Measurements from ENCODE around the gene DYNLRB1. TPM values are rescaled to one million over a fixed set of nuclear protein-coding genes. Genes with fewer than 3 reads are reported as not detected.

The DYNLRB1 gene
- total and polyA plus RNA-seq, 10 of the 15 experiments (the other 5 are each of a cell fraction or from before 2014, with no cell fraction given): 87.9 to 313 (median 153) TPM

- no peak for DNase-seq (ENCODE audit: low read depth, low spot score)
- H3K9me3 ChIP-seq (replicated peaks; ENCODE audit: control insufficient read depth, insufficient read depth, low read length): no peaks in the 10 kb centered on the region; the same call in 2 of the 3 replicates
- ChIA-PET POLR2A (interaction anchor here (1.2 kb wide), 1 partner anchor 9 kb away, joined by 4 read pairs; no protein-coding TSS in a partner anchor), SMC1A (ENCODE audit: uncharacterized antibody, unreplicated experiment) (no interaction called here), RAD21 (ENCODE audit: unreplicated experiment) (interaction anchor here (2.3 kb wide), 1 partner anchor 191 kb away, joined by 8 read pairs; no protein-coding TSS in a partner anchor), CTCF (interaction anchor here (0.9 kb wide), 1 partner anchor 25 kb away, joined by 3 read pairs; no protein-coding TSS in a partner anchor)
- peaks cover 2 to 23% of the 10 kb centered on the region in 2 experiments; a peak in 3 of 4 replicates for H3K36me3 ChIP-seq (ENCODE audit: control insufficient read depth in 2 of 2, insufficient read depth in 2 of 2, low read length in 1 of 2)
- TF ChIP-seq EED (IDR thresholded peaks at IDR 0.05; ENCODE audit: low read depth) (no peak), GABPA (IDR thresholded peaks at IDR 0.05; ENCODE audit: low read depth) (no peak)
- H3K27me3 ChIP-seq (replicated peaks in 1 of 2; ENCODE audit: control insufficient read depth in 2 of 2, insufficient read depth in 2 of 2, low read length in 1 of 2): no peaks in the 10 kb centered on the region
- no peak overlapping the region for H3K27ac ChIP-seq (ENCODE audit: control insufficient read depth, insufficient read depth)
- H2AFZ ChIP-seq (ENCODE audit: control insufficient read depth, low read depth, low read length): no peak overlapping the region
- WGBS (ENCODE audit: insufficient coverage, insufficient replicate concordance, low lambda C conversion rate, missing lambda C conversion rate): 73% methylated on average over 6 of the region's 6 CpGs
- H3K4me1 ChIP-seq (ENCODE audit: control insufficient read depth, insufficient read depth, low read length): peaks cover 13% of the 10 kb centered on the region
- no peaks in the 10 kb centered on the region for H3K79me2 ChIP-seq (ENCODE audit: control insufficient read depth, insufficient read depth, low read length)
- no peak for FAIRE-seq
- in situ Hi-C loops (cut with MboI) (no loop called here), intact Hi-C loops (cut with micrococcal nuclease; ENCODE audit: unreplicated experiment) (no loop called here)
- no peak overlapping the region for H3K4me2 ChIP-seq (ENCODE audit: control insufficient read depth, insufficient read depth)
- ATAC-seq: no peak
- H4K20me1 ChIP-seq (ENCODE audit: control insufficient read depth, insufficient read depth): no peaks in the 10 kb centered on the region
- no TSS peak for BruUV-seq (replicated peaks)
- no peak overlapping the region for H3K9ac ChIP-seq (ENCODE audit: control insufficient read depth, insufficient read depth, low read length)
- no peak overlapping the region for H3K4me3 ChIP-seq
Observed at GRCh38 chr20:34578521-34578920, 62.3 kb downstream of the DYNLRB1 start.

- Histone ChIP-seq H3K4me2 (ENCODE audit: control insufficient read depth, insufficient read depth) (no peak overlapping the region), H3K27ac (ENCODE audit: control insufficient read depth, insufficient read depth) (peak overlapping the region; percentile 50), H3K9ac (ENCODE audit: control insufficient read depth, insufficient read depth, low read length) (no peak overlapping the region), H3K79me2 (ENCODE audit: control insufficient read depth, insufficient read depth, low read length) (no peaks in the 10 kb centered on the region), H3K9me3 (replicated peaks; ENCODE audit: control insufficient read depth, insufficient read depth, low read length) (no peaks in the 10 kb centered on the region; the same call in 2 of the 3 replicates), H3K36me3 (ENCODE audit: control insufficient read depth in 2 of 2, insufficient read depth in 2 of 2, low read length in 1 of 2) (peaks cover 2 to 15% of the 10 kb centered on the region in 2 experiments; a peak in 3 of 4 replicates), H3K27me3 (replicated peaks in 1 of 2; ENCODE audit: control insufficient read depth in 2 of 2, insufficient read depth in 2 of 2, low read length in 1 of 2) (no peaks in the 10 kb centered on the region), H4K20me1 (ENCODE audit: control insufficient read depth, insufficient read depth) (no peaks in the 10 kb centered on the region), H3K4me1 (ENCODE audit: control insufficient read depth, insufficient read depth, low read length) (peaks cover 13% of the 10 kb centered on the region), H3K4me3 (no peak overlapping the region), H2AFZ (ENCODE audit: control insufficient read depth, low read depth, low read length) (no peak overlapping the region)
- ChIA-PET SMC1A (ENCODE audit: uncharacterized antibody, unreplicated experiment) (interaction anchor here (1.3 kb wide), 1 partner anchor 124 kb away, joined by 5 read pairs; the partner anchor contains the start of gene TP53INP2), RAD21 (ENCODE audit: unreplicated experiment) (interaction anchor here (2.3 kb wide), 1 partner anchor 191 kb away, joined by 8 read pairs; no protein-coding TSS in a partner anchor), POLR2A (interaction anchor here (0.9 to 1.2 kb wide), 2 partner anchors 10 to 13 kb away, joined by 4 read pairs; no protein-coding TSS in a partner anchor), CTCF (interaction anchor here (1.4 to 1.8 kb wide), 2 partner anchors 41 to 191 kb away, joined by 6 to 9 read pairs; no protein-coding TSS in a partner anchor)
- no TSS peak for BruUV-seq (replicated peaks)
- no peak for TF ChIP-seq EZH2 (IDR thresholded peaks at IDR 0.05; ENCODE audit: borderline replicate concordance, control insufficient read depth, low read depth, low read length)
- TF ChIP-seq NRF1 (conservative IDR thresholded peaks at IDR 0.05; ENCODE audit: low read depth, low read length): no peak
- no peak for TF ChIP-seq ZZZ3 (IDR thresholded peaks at IDR 0.05; ENCODE audit: control insufficient read depth, insufficient read length, low read depth)
- TF ChIP-seq RCOR1 (conservative IDR thresholded peaks at IDR 0.05; ENCODE audit: low read depth, low read length): no peak
- TF ChIP-seq RUNX3 (IDR thresholded peaks at IDR 0.05; ENCODE audit: low read length): no peak
- no peak for TF ChIP-seq SP1 (IDR thresholded peaks at IDR 0.05; ENCODE audit: low read depth, low read length)
- TF ChIP-seq GATAD2B (conservative IDR thresholded peaks at IDR 0.05; ENCODE audit: low read depth): no peak
- TF ChIP-seq MYB (IDR thresholded peaks at IDR 0.05; ENCODE audit: borderline replicate concordance, low read depth, low read length): no peak
- no peak for TF ChIP-seq TARDBP (IDR thresholded peaks at IDR 0.05; ENCODE audit: borderline replicate concordance)
- TF ChIP-seq TCF7 (IDR thresholded peaks at IDR 0.05; ENCODE audit: borderline replicate concordance): no peak
- no peak for TF ChIP-seq ATF3 (IDR thresholded peaks at IDR 0.05; ENCODE audit: borderline replicate concordance, extremely low read depth, low read depth, low read length)
- intact Hi-C loops (cut with micrococcal nuclease; ENCODE audit: unreplicated experiment) (no loop called here), in situ Hi-C loops (cut with MboI) (no loop called here)
- no peak for FAIRE-seq
- DNase-seq (ENCODE audit: low read depth, low spot score): no peak
- 76% methylated on average over 11 of the region's 11 CpGs for WGBS (ENCODE audit: insufficient coverage, insufficient replicate concordance, low lambda C conversion rate, missing lambda C conversion rate)
- no peak for ATAC-seq
Observed at GRCh38 chr20:34579191-34579978, 63.2 kb downstream of the DYNLRB1 start.
